HAP-1 (cell line): ENCODE results near the gene FAH.
"Not testable (repeated sequence)": the region's sequence is repeated elsewhere in the genome, so short reads cannot be mapped to it uniquely, and the experiment has no call there.

Experiments
- DNase-seq, 2 experiments: peaks; one replicate each; pipeline ENCODE4 v3.0.0-alpha.2; 2016 to 2020; ENCODE audit warnings: low spot score in 2 of 2
- H3K27me3 ChIP-seq: fragments of 250-450 bp; sonication (Bioruptor Pico); 2 replicates; pipeline ENCODE4 v1.5.1; 2020; ENCODE audit warnings: low read depth, mild to moderate bottlenecking, moderate library complexity
- H3K36me3 ChIP-seq: fragments of 250-450 bp; sonication (Bioruptor Pico); replicated peaks from 2 replicates; pipeline ENCODE4 v1.5.1; 2020; ENCODE audit warnings: mild to moderate bottlenecking
- H3K4me1 ChIP-seq: fragments of 250-450 bp; sonication (Bioruptor Pico); 2 replicates; pipeline ENCODE4 v1.5.1; 2020; ENCODE audit warnings: mild to moderate bottlenecking
- H3K4me3 ChIP-seq: fragments of 250-450 bp; sonication (Bioruptor Pico); 2 replicates; pipeline ENCODE4 v1.5.1; 2020; ENCODE audit warnings: mild to moderate bottlenecking, moderate library complexity
- H3K9me3 ChIP-seq: fragments of 250-450 bp; sonication (Bioruptor Pico); 2 replicates; pipeline ENCODE4 v1.5.1; 2020; ENCODE audit warnings: mild to moderate bottlenecking, moderate library complexity
- in situ Hi-C: fragments of 300-500 bp; cut with MboI; formaldehyde crosslinking; loops from 3 replicates; pipeline ENCODE4 v1.14.3; 2020; ENCODE audit warnings: low sequenced_read_pairs, inconsistent platforms, mixed read lengths

FAH gene

DNA sequence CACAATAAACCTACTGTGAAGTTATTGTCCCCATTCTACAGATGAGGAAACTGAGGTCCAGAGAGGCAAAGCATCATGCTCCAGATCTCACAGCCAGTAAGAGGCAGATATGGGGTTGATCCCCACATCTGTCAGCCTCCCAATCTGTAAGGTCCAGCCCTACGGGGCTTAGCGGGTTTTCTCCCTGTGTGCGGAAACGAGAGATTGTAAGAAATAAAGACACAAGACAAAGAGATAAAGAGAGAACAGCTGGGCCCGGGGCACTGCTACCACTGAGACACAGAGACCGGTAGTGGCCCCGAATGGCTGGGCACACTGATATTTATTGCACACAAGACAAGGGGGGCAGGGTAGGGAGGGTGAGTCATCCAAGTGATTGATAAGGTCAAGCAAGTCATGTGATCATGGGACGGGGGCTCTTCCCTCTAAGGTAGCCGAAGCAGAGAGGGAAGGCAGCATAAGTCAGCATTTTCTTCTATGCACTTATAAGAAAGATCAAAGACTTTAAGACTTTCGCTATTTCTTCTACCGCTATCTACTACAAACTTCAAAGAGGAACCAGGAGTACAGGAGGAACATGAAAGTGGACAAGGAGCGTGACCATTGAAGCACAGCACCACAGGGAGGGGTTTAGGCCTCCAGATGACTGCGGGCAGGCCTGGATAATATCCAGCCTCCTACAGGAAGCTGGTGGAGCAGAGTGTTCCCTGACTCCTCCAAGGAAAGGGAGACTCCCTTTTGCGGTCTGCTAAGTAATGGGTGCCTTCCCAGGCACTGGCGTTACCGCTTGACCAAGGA, 2.8 kb downstream of the FAH start:
- not testable (repeated sequence) for H3K9me3 ChIP-seq, DNase-seq, H3K27me3 ChIP-seq, H3K4me3 ChIP-seq, H3K4me1 ChIP-seq
- in situ Hi-C loops = loop anchor here (25.0 kb wide), 1 partner anchor 818 kb away; no protein-coding TSS in a partner anchor
- H3K36me3 ChIP-seq = peaks cover 26% of the 10 kb centered on the region

DNA sequence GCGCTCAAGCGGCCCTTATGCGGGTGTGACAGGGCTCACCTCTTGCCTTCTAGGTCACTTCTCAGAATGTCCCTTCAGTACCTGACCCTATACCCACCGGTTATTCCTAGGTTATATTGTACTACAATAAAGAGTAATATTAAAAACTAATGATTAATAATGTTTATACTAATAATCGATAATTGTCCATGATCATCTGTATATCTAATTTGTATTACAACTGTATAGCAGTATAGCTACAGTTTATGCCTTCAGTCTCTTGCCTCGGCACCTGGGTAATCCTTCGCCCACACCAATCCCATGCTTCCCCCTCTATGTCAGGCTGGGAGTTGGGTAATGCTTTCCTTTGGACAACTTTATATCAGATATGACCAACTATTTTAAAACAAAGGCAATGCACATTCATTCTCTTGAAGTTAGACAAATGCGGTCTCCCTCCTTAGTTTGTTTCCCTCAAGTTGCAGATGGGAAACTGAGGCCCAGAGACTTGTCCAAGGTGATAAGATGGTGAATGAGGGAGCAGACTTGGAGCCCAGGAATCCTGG, 3.4 kb downstream of the FAH start:
- Histone ChIP-seq H3K4me1 (peaks cover 8% of the 10 kb centered on the region), H3K36me3 (peaks cover 30% of the 10 kb centered on the region), H3K27me3 (no peaks in the 10 kb centered on the region), H3K9me3 (no peaks in the 10 kb centered on the region), H3K4me3 (no peak overlapping the region)
- DNase-seq = no peak
- in situ Hi-C loops = loop anchor here (25.0 kb wide), 1 partner anchor 819 kb away; no protein-coding TSS in a partner anchor

DNA sequence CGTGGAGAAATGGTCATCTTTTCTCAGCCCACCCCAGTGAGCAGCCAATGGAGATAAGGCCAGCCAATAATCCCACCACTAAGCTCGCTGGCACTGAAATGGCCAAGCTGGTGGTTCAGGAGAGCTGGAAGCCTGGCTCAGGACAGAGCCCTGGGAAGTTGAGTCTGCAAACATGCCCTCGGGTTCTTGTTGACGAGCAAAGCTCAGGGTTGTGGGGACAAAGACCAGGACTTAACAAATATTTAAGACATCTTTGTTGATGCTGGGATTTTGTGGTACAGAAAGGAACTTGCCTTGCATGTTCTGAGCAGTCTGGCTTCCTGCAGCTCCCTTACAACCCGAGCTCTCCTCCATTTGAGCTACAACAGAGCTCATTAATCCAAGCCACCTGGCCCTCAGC, 4.4 kb downstream of the FAH start:
- in situ Hi-C loops = loop anchor here (25.0 kb wide), 1 partner anchor 820 kb away; no protein-coding TSS in a partner anchor
- no peaks in the 10 kb centered on the region for H3K9me3 ChIP-seq
- no peak overlapping the region for H3K4me3 ChIP-seq
- H3K4me1 ChIP-seq = peaks cover 8% of the 10 kb centered on the region
- H3K27me3 ChIP-seq = no peaks in the 10 kb centered on the region
- no peak for DNase-seq
- peaks cover 38% of the 10 kb centered on the region for H3K36me3 ChIP-seq

DNA sequence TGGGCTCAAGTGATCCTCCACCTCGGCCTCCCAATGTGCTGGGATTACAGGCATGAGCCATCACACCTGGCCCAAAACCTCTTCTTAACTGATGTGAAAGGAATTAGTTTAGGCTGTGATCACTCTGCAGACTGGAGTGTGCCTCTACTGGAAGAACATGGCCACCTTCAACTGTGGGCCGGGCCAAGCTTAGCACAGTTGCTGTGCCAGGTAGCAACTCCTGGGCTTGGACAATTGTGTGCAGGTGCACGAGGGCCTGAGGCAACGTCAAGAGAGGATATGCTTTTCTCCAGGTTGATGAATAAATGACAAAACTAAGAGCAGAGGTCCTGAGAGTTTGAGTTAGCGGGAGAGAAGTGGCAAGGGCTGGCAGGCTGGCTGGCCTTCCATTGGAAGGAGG, 6.5 kb downstream of the FAH start:
- Histone ChIP-seq H3K4me3 (no peak overlapping the region), H3K36me3 (peaks cover 56% of the 10 kb centered on the region), H3K9me3 (no peaks in the 10 kb centered on the region), H3K4me1 (no peaks in the 10 kb centered on the region), H3K27me3 (no peaks in the 10 kb centered on the region)
- in situ Hi-C loops = loop anchor here (25.0 kb wide), 1 partner anchor 822 kb away; no protein-coding TSS in a partner anchor
- no peak for DNase-seq

DNA sequence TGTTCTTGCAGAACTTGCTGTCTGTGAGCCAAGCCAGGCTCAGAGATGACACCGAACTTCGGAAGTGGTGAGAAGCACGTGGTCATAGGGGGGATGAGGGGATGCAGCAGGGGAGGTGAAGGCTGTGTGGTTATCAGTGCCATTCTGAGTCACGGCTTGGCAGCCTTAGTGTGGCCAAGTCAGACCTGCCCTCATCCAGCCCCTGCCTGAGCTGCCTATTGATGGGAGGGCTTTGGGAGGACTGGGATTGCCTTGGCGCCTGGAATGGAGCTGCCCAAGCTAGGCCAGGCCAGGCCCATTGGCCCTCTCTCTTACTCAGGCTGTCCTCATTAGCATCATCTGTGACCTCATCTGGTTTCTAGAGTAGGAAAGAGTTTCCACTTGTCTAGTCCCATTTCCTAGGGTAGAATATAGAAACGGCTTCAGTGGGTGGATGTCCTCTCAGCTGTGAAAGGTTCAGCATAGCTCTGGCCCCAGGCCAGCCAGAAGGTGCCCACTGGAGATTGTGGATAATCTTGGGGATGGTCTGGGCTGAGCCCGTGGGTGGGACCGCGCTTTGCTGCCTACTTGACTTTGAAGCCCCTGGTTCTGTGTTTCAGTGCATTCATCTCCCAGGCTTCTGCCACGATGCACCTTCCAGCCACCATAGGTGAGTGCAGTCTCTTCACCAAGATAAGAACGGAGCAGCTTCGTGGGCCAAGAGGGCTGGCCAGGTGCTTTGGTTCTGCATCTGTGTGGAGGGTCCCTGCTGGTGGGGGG, 7.2 kb downstream of the FAH start:
- Histone ChIP-seq H3K36me3 (peaks cover 63% of the 10 kb centered on the region), H3K9me3 (no peaks in the 10 kb centered on the region), H3K4me1 (no peaks in the 10 kb centered on the region), H3K4me3 (no peak overlapping the region), H3K27me3 (no peaks in the 10 kb centered on the region)
- in situ Hi-C loops = loop anchor here (25.0 kb wide), 1 partner anchor 823 kb away; no protein-coding TSS in a partner anchor
- no peak for DNase-seq

DNA sequence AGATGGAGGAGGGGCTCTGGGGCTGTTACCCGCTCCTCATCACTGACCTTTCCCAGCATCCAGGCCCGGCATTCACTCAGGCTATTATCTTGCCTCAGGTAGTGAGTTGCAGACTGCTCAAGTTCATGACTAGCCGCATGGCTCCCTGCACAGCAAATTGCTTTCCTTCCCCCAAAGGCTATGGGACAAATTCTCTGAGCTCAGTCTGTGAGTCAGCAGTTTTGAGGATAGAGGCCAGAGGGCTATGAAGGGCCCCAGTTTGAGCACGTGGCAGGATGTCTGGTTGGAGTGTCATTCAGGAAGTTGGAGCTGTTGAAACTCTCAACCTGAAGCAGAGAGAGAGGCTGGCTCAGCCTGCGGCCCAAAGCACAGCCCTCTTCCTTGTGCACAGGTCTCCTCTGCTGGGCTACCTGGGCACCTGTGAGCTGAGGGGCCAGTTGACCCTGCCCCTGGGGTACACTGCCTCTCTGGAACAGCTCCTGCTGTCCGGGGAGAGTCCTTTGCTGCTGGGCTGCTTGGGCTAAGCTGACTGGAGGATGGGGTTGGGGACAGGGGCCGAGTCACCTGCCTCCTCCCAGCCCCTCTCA, 7.9 kb downstream of the FAH start:
- Histone ChIP-seq H3K4me3 (no peak overlapping the region), H3K4me1 (no peaks in the 10 kb centered on the region), H3K27me3 (no peaks in the 10 kb centered on the region), H3K9me3 (no peaks in the 10 kb centered on the region), H3K36me3 (peaks cover 63% of the 10 kb centered on the region)
- no peak for DNase-seq
- in situ Hi-C loops = loop anchor here (25.0 kb wide), 1 partner anchor 823 kb away; no protein-coding TSS in a partner anchor

DNA sequence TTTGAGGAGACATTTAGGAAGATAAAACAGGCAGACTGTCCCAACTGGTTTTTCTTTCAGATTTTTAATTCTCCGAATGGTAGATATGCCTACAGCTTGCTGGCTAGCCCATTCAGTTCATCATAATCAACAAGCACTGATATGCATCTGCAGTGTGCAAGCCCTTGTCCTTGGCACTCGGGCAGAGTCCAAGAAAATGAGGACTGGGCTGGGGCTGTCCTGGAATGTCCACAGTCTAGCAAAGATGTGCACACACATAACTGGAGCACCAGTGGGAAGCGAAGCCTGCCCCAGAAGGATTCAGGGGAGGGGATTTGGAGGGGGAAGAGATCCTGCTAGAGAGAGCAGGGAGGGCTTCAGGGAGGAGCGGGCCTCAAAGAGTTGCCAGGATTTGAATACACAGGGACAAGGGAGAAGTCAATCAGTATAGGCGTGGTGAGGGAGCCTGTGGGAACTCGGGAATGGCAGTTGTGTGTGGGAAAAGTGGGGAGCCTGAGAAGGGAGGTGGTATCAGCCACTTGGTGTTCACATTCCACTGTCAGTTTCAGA, 8.7 kb downstream of the FAH start:
- Histone ChIP-seq H3K4me1 (no peaks in the 10 kb centered on the region), H3K27me3 (no peaks in the 10 kb centered on the region), H3K4me3 (no peak overlapping the region), H3K9me3 (no peaks in the 10 kb centered on the region), H3K36me3 (peaks cover 63% of the 10 kb centered on the region)
- in situ Hi-C loops = loop anchor here (25.0 kb wide), 1 partner anchor 824 kb away; no protein-coding TSS in a partner anchor
- no peak for DNase-seq

DNA sequence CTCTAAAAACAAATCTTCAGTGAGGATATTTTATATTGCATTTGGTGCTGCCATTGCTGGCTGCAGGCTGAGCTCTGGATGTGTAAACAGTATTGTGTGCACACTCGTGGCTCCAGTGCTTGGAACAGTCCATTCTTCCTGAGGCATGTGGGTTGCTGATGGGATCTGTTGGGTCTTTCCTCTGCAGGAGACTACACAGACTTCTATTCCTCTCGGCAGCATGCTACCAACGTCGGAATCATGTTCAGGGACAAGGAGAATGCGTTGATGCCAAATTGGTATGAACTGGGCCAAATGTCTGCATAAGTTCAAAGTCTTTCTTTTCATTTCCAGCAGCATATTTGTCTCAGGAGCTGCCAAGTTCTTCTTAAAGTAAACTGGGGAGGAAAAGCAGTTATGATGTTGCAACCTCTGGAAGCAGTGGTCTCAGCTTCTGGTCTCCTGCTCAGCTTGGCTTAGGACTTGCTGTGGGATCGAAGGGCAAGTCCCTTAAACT, 9.3 kb downstream of the FAH start:
- Histone ChIP-seq H3K27me3 (no peaks in the 10 kb centered on the region), H3K36me3 (peaks cover 63% of the 10 kb centered on the region), H3K4me3 (no peak overlapping the region), H3K9me3 (no peaks in the 10 kb centered on the region), H3K4me1 (no peaks in the 10 kb centered on the region)
- in situ Hi-C loops = loop anchor here (25.0 kb wide), 1 partner anchor 825 kb away; no protein-coding TSS in a partner anchor
- no peak for DNase-seq

DNA sequence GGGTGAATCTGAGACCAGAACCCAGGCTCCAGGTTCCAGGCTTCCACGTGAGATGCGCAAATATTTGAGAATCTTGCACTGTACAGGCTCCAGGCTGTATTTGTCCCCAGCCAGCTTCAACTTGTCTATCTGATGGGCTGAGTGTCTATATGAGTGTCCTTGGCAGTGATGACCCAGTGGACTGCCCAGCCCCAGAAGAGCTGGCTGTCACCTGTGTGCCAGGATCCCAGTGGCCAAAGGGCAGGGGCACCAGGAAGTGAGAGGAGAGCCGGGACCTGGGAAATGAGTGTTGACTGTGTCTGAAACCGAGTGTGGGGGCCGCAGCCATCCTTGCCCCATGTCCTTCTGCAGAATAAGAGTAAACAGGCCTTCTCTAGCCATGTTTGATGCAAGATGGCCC, 10.4 kb downstream of the FAH start:
- Histone ChIP-seq H3K36me3 (peaks cover 58% of the 10 kb centered on the region), H3K27me3 (no peaks in the 10 kb centered on the region), H3K9me3 (no peaks in the 10 kb centered on the region), H3K4me1 (no peaks in the 10 kb centered on the region), H3K4me3 (no peak overlapping the region)
- in situ Hi-C loops = loop anchor here (25.0 kb wide), 1 partner anchor 826 kb away; no protein-coding TSS in a partner anchor
- DNase-seq = no peak

DNA sequence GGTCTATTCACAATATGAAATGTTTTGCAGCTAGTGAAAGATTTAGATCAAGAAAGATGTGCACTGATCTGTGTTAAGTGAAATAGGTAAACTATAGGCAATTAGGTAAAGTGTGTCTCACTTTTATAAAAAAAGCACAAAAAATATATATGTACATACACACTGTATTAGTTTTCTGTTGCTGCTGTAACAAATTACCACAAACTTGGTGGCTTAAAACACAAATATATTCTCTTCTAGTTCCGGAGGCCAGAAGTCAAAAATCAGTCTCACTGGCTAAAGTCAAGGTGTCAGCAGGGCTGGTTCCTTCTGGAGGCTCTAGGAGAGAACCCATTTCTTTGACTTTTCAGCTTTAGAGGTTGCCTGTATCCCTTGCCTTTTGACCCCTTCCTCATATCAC, 11.1 kb downstream of the FAH start:
- Histone ChIP-seq H3K4me1 (no peaks in the 10 kb centered on the region), H3K36me3 (peaks cover 55% of the 10 kb centered on the region), H3K4me3 (no peak overlapping the region), H3K9me3 (no peaks in the 10 kb centered on the region), H3K27me3 (no peaks in the 10 kb centered on the region)
- in situ Hi-C loops = loop anchor here (25.0 kb wide), 1 partner anchor 827 kb away; no protein-coding TSS in a partner anchor
- no peak for DNase-seq

DNA sequence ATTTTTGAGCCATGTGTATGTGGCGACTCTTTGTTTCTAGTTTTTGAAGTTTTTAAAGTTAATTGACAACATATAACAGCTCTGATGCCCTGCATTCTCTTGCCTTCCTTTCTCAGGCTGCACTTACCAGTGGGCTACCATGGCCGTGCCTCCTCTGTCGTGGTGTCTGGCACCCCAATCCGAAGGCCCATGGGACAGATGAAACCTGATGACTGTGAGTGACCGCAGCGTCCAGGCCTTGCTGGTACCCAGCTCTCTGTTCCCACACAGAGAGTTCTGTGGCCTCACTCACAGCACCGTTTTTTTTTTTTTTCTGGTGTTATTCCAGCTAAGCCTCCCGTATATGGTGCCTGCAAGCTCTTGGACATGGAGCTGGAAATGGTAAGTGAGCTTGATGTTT, 15.1 kb downstream of the FAH start:
- H3K4me1 ChIP-seq = no peaks in the 10 kb centered on the region
- no peak overlapping the region for H3K4me3 ChIP-seq
- DNase-seq = no peak
- H3K36me3 ChIP-seq = peaks cover 39% of the 10 kb centered on the region
- in situ Hi-C loops = loop anchor here (25.0 kb wide), 1 partner anchor 831 kb away; no protein-coding TSS in a partner anchor
- H3K27me3 ChIP-seq = no peaks in the 10 kb centered on the region
- H3K9me3 ChIP-seq = no peaks in the 10 kb centered on the region

DNA sequence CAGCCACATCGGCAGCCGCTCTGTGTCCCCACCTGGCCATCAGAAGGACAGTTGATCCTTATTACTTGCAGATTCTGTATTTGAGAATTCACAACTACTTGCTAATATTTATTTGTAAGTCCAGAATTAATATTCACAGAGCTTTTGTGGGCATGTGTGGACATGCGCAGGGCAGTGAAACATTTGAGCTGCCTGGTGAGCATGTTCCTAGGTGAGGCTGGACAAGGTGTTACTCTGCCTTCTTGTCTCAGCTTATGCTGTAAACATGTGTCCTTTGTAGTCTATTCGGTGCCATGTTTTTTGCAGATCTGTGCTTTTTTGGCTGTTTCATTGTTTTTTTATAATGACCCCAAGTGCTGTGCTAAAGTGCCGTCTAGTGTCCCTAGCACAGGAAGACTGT, 15.6 kb downstream of the FAH start:
- H3K9me3 ChIP-seq = no peaks in the 10 kb centered on the region
- in situ Hi-C loops = loop anchor here (25.0 kb wide), 1 partner anchor 831 kb away; no protein-coding TSS in a partner anchor
- H3K4me1 ChIP-seq = no peaks in the 10 kb centered on the region
- no peak for DNase-seq
- no peaks in the 10 kb centered on the region for H3K27me3 ChIP-seq
- H3K4me3 ChIP-seq = no peak overlapping the region
- H3K36me3 ChIP-seq = peaks cover 38% of the 10 kb centered on the region
